ENCODE data around the gene CD84. TPM values are rescaled to one million over a fixed set of nuclear protein-coding genes. Genes with fewer than 3 reads are reported as not detected.

CD84 gene
- total RNA-seq, 4 donors from 2014 or later: 0.61 to 9.0 (median 2.4) TPM

- H3K27ac ChIP-seq: peak within 1 kb of the TSS in 2 of 4 donors; percentile 59 to 73
- H3K9me3 ChIP-seq: no peaks in the 10 kb centered on the region
- intact Hi-C loops (cut with DNase I): no loop called here
- 64 to 69% methylated on average over 11 of the region's 11 CpGs for WGBS, 2 donors
- no peaks in the 10 kb centered on the region for H3K27me3 ChIP-seq
- H3K4me3 ChIP-seq: peak within 1 kb of the TSS in 3 of 4 donors; percentile 6 to 54 (median 30)
- TF ChIP-seq POLR2A (IDR thresholded peaks at IDR 0.05) (peak in 1 of 4 donors; percentile 64), CTCF (IDR thresholded peaks at IDR 0.05) (no peak)
- H3K4me1 ChIP-seq: no peaks in the 10 kb centered on the region
- no peak for DNase-seq
- no peaks in the 10 kb centered on the region for H3K36me3 ChIP-seq
Observed at GRCh38 chr1:160522622-160523345, 56.5 kb downstream of the CD84 start, which contains the start of gene SLAMF6. Gene SLAMF6, minus strand, starts transcription at chr1:160523255. Its CDS starts 63 bp downstream, at chr1:160523192.

- Histone ChIP-seq H3K4me1 (no peaks in the 10 kb centered on the region), H3K4me3 (peak overlapping the region in 3 of 4 donors; percentile 6 to 54 (median 30)), H3K36me3 (no peaks in the 10 kb centered on the region), H3K27me3 (no peaks in the 10 kb centered on the region), H3K9me3 (no peaks in the 10 kb centered on the region), H3K27ac (peak overlapping the region in 2 of 4 donors; percentile 4 to 59)
- TF ChIP-seq CTCF (IDR thresholded peaks at IDR 0.05): no peak
- no peak for TF ChIP-seq POLR2A (IDR thresholded peaks at IDR 0.05)
- intact Hi-C loops (cut with DNase I): no loop called here
- DNase-seq: no peak
- WGBS, 2 donors: 51 to 60% methylated on average over 3 of the region's 3 CpGs
Observed at GRCh38 chr1:160522136-160522535, 57.2 kb downstream of the CD84 start.

GRCh38 chr1:160521554-160521953 lies 57.7 kb downstream of the CD84 start:
- 76% methylated on average over 2 of the region's 2 CpGs for WGBS, 2 donors
- Histone ChIP-seq H3K4me3 (peak overlapping the region in 3 of 4 donors; percentile 6 to 54 (median 30)), H3K27ac (peak overlapping the region in 1 of 4 donors; percentile 59), H3K36me3 (no peaks in the 10 kb centered on the region), H3K27me3 (no peaks in the 10 kb centered on the region), H3K9me3 (no peaks in the 10 kb centered on the region), H3K4me1 (no peaks in the 10 kb centered on the region)
- intact Hi-C loops (cut with DNase I): no loop called here
- TF ChIP-seq POLR2A (IDR thresholded peaks at IDR 0.05) (no peak), CTCF (IDR thresholded peaks at IDR 0.05) (no peak)
- DNase-seq: no peak

GRCh38 chr1:160520999-160521398 lies 58.3 kb downstream of the CD84 start:
- Histone ChIP-seq H3K36me3 (no peaks in the 10 kb centered on the region), H3K4me1 (no peaks in the 10 kb centered on the region), H3K27ac (peak overlapping the region in 2 of 4 donors; percentile 16 to 59), H3K27me3 (no peaks in the 10 kb centered on the region), H3K9me3 (no peaks in the 10 kb centered on the region), H3K4me3 (peak overlapping the region in 3 of 4 donors; percentile 6 to 54 (median 30))
- WGBS, 2 donors: 38 to 39% methylated on average over 3 of the region's 3 CpGs
- TF ChIP-seq CTCF (IDR thresholded peaks at IDR 0.05) (no peak), POLR2A (IDR thresholded peaks at IDR 0.05) (peak in 1 of 4 donors; percentile 11)
- DNase-seq: no peak
- intact Hi-C loops (cut with DNase I): no loop called here

- TF ChIP-seq CTCF (IDR thresholded peaks at IDR 0.05): no peak
- no peak for TF ChIP-seq POLR2A (IDR thresholded peaks at IDR 0.05)
- Histone ChIP-seq H3K4me3 (peak overlapping the region in 3 of 4 donors; percentile 6 to 54 (median 30)), H3K36me3 (no peaks in the 10 kb centered on the region), H3K9me3 (no peaks in the 10 kb centered on the region), H3K27ac (peak overlapping the region in 2 of 4 donors; percentile 59 to 63), H3K27me3 (no peaks in the 10 kb centered on the region), H3K4me1 (no peaks in the 10 kb centered on the region)
- DNase-seq: no peak
- WGBS, 2 donors: 14 to 24% methylated on average over 2 of the region's 2 CpGs
- intact Hi-C loops (cut with DNase I): no loop called here
Observed at GRCh38 chr1:160520582-160520981, 58.7 kb downstream of the CD84 start.
